ENCODE measurements around the gene FAM186B.
"Not testable (repeated sequence)": the region's sequence is repeated elsewhere in the genome, so short reads cannot be mapped to it uniquely, and the experiment has no call there.

The FAM186B gene

GRCh38 chr12:49635036-49635435, 29.6 kb upstream of the FAM186B start:
- DNase-seq, result no peak

- no peak for DNase-seq
Measured at GRCh38 chr12:49633703-49634345, 28.4 kb upstream of the FAM186B start.

- DNase-seq, result no peak
Measured at GRCh38 chr12:49632986-49633702, 27.7 kb upstream of the FAM186B start.

- DNase-seq, result no peak
Measured at GRCh38 chr12:49632401-49632800, 27.0 kb upstream of the FAM186B start.

- DNase-seq, result no peak
Measured at GRCh38 chr12:49631336-49631907, 26.0 kb upstream of the FAM186B start.

- no peak for DNase-seq
Measured at GRCh38 chr12:49627752-49628360, 22.4 kb upstream of the FAM186B start.

- no peak for DNase-seq
Measured at GRCh38 chr12:49626836-49627235, 21.4 kb upstream of the FAM186B start.

- no peak for DNase-seq
Measured at GRCh38 chr12:49626169-49626835, 20.9 kb upstream of the FAM186B start.

- no peak for DNase-seq
Measured at GRCh38 chr12:49624921-49625577, 19.6 kb upstream of the FAM186B start.

- DNase-seq, result peak; percentile 58
Measured at GRCh38 chr12:49623142-49623904, 17.9 kb upstream of the FAM186B start, which contains the start of gene PRPF40B. PRPF40B (plus strand) TSS chr12:49623561; CDS start chr12:49623591, 30 bp downstream.

- no peak for DNase-seq
Measured at GRCh38 chr12:49622501-49623141, 17.2 kb upstream of the FAM186B start.

GRCh38 chr12:49621651-49622500, 16.4 kb upstream of the FAM186B start:
- DNase-seq, result no peak

GRCh38 chr12:49619286-49619685, 13.8 kb upstream of the FAM186B start:
- no peak for DNase-seq

GRCh38 chr12:49618576-49618975, 13.1 kb upstream of the FAM186B start:
- no peak for DNase-seq

- no peak for DNase-seq
Measured at GRCh38 chr12:49616533-49617219, 11.2 kb upstream of the FAM186B start.

GRCh38 chr12:49615725-49616124, 10.3 kb upstream of the FAM186B start:
- no peak for DNase-seq

- no peak for DNase-seq
Measured at GRCh38 chr12:49612210-49612609, 6.8 kb upstream of the FAM186B start.

GRCh38 chr12:49610785-49611184, 5.3 kb upstream of the FAM186B start:
- not testable (repeated sequence) for DNase-seq

- no peak for DNase-seq
Measured at GRCh38 chr12:49609875-49610154, 4.4 kb upstream of the FAM186B start.
